Stimulated activated CD4-positive, alpha-beta T cell treated with anti-CD3 and anti-CD28 coated beads, Interleukin-4, amount 100 ng/mL, for 48 hours (primary cell): ENCODE measurements around the gene CACNA1B.
A peak's percentile ranks its signal among the peaks of the same experiment; 100 is the strongest.

ENCODE experiments used
- DNase-seq, 2 donors: peaks; one replicate each; pipeline ENCODE4 v3.0.0-alpha.2; 2020; ENCODE audit warnings: low read depth in 2 of 2

CACNA1B gene

GRCh38 chr9:138053321-138053868 is 175.8 kb downstream of the CACNA1B start:
- DNase-seq: peak in 1 of 2 donors; percentile 10

GRCh38 chr9:138053996-138054752 is 176.6 kb downstream of the CACNA1B start:
- no peak for DNase-seq

GRCh38 chr9:138057726-138058125 is 180.1 kb downstream of the CACNA1B start:
- DNase-seq: no peak

- no peak for DNase-seq
Observed at GRCh38 chr9:138058181-138058580, 180.6 kb downstream of the CACNA1B start.

- no peak for DNase-seq
Observed at GRCh38 chr9:138059196-138059595, 181.6 kb downstream of the CACNA1B start.

GRCh38 chr9:138060365-138060764 is 182.8 kb downstream of the CACNA1B start:
- no peak for DNase-seq

- no peak for DNase-seq
Observed at GRCh38 chr9:138060881-138061280, 183.3 kb downstream of the CACNA1B start.

GRCh38 chr9:138061631-138062030 is 184.0 kb downstream of the CACNA1B start:
- no peak for DNase-seq

GRCh38 chr9:138062196-138062595 is 184.6 kb downstream of the CACNA1B start:
- DNase-seq: no peak

- no peak for DNase-seq
Observed at GRCh38 chr9:138063033-138063432, 185.5 kb downstream of the CACNA1B start.

- no peak for DNase-seq
Observed at GRCh38 chr9:138063785-138064184, 186.2 kb downstream of the CACNA1B start.

GRCh38 chr9:138064547-138064946 is 187.0 kb downstream of the CACNA1B start:
- no peak for DNase-seq

GRCh38 chr9:138065287-138065686 is 187.7 kb downstream of the CACNA1B start:
- DNase-seq: no peak

GRCh38 chr9:138066049-138066448 is 188.5 kb downstream of the CACNA1B start:
- DNase-seq: no peak

- DNase-seq: no peak
Observed at GRCh38 chr9:138067613-138068367, 190.2 kb downstream of the CACNA1B start.

GRCh38 chr9:138068601-138069035 is 191.0 kb downstream of the CACNA1B start:
- DNase-seq: no peak

- no peak for DNase-seq
Observed at GRCh38 chr9:138069731-138070456, 192.3 kb downstream of the CACNA1B start.

- no peak for DNase-seq
Observed at GRCh38 chr9:138070815-138071214, 193.2 kb downstream of the CACNA1B start.

- no peak for DNase-seq
Observed at GRCh38 chr9:138071292-138071691, 193.7 kb downstream of the CACNA1B start.

- DNase-seq: no peak
Observed at GRCh38 chr9:138071731-138072130, 194.1 kb downstream of the CACNA1B start.

GRCh38 chr9:138072161-138072842 is 194.7 kb downstream of the CACNA1B start:
- DNase-seq: no peak

GRCh38 chr9:138072897-138073296 is 195.3 kb downstream of the CACNA1B start:
- no peak for DNase-seq
